Calu3 (cell line): ENCODE results near the gene SSTR1. TPM values are rescaled to one million over a fixed set of nuclear protein-coding genes. Genes with fewer than 3 reads are reported as not detected.
"Not testable (repeated sequence)": the region's sequence is repeated elsewhere in the genome, so short reads cannot be mapped to it uniquely, and the experiment has no call there.

Source experiments
- BruUV-seq: library from RNA; stranded (reverse); fragments of 400-500 nt; replicated peaks from 2 replicates; lab custom pipeline; 2021; lab: Mats Ljungman, UMichigan
- CTCF ChIA-PET: fragments of 300-600 bp; sonication (Branson Sonifier 250); formaldehyde crosslinking; loops from one replicate; lab custom pipeline; 2022; ENCODE audit warnings: antibody characterized with exemption; lab: Charles Lee
- DNase-seq: peaks from one replicate; pipeline ENCODE4 v3.0.0; 2022
- H3K27ac Mint-ChIP-seq: one replicate; pipeline ENCODE4 v1.8.0; 2022; ENCODE audit warnings: mixed read lengths; ENCODE audit not compliant: unreplicated experiment
- H3K27me3 Mint-ChIP-seq: one replicate; pipeline ENCODE4 v1.8.0; 2022; ENCODE audit warnings: mixed read lengths; ENCODE audit not compliant: unreplicated experiment
- H3K36me3 Mint-ChIP-seq: one replicate; pipeline ENCODE4 v1.8.0; 2022; ENCODE audit warnings: mild to moderate bottlenecking, moderate library complexity, mixed read lengths; ENCODE audit not compliant: insufficient read depth, unreplicated experiment
- H3K4me1 Mint-ChIP-seq: one replicate; pipeline ENCODE4 v1.8.0; 2022; ENCODE audit warnings: mild to moderate bottlenecking, low read depth, mixed read lengths; ENCODE audit not compliant: unreplicated experiment
- H3K4me3 Mint-ChIP-seq: one replicate; pipeline ENCODE4 v1.8.0; 2022; ENCODE audit warnings: mild to moderate bottlenecking, low read depth, moderate library complexity, mixed read lengths; ENCODE audit not compliant: unreplicated experiment
- H3K9me3 Mint-ChIP-seq: one replicate; pipeline ENCODE4 v1.8.0; 2022; ENCODE audit warnings: low read depth, mixed read lengths; ENCODE audit not compliant: unreplicated experiment
- intact Hi-C: fragments of 100-400 bp; cut with micrococcal nuclease; formaldehyde crosslinking; loops from one replicate; pipeline ENCODE4 v1.10.0; 2022; ENCODE audit not compliant: unreplicated experiment
- total RNA-seq: library from RNA; stranded (reverse); gene quantifications from 2 replicates; pipeline ENCODE4 v1.2.3, GENCODE V29; 2022
- TF ChIP-seq, protein P1 (sequence below): fragments of 200-600 bp; IDR thresholded peaks from one replicate; pipeline ENCODE4 v1.8.0; 2022; ENCODE audit warnings: antibody characterized with exemption; ENCODE audit not compliant: unreplicated experiment

SSTR1 gene
- total RNA-seq, 1 experiment from 2014 or later, result 0.24 TPM

DNA sequence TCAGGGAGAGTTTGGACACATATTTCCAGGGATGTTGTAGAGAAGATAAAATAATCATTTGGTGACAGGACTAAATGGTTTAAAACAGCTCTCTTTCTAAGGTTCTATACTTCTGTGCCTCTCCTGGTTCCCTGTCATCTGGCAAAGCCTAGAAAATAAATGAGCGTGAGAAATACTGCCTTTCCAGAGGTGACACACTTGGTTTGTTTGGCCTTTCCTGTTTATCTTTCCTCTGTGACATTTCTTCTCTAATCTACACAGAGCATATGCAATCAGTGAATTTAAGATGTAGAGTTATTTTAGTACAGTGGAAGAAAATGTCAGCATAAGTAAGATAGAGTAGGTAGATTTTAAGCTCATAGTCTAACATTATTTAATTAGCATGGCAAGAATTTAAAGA lies 22.0 kb upstream of the SSTR1 start:
- Mint-ChIP-seq H3K36me3 (no peaks in the 10 kb centered on the region), H3K4me1 (peaks cover 9% of the 10 kb centered on the region), H3K9me3 (peaks cover 2% of the 10 kb centered on the region), H3K4me3 (no peak overlapping the region), H3K27ac (no peak overlapping the region), H3K27me3 (peaks cover 18% of the 10 kb centered on the region)
- TF ChIP-seq, protein P1, sequence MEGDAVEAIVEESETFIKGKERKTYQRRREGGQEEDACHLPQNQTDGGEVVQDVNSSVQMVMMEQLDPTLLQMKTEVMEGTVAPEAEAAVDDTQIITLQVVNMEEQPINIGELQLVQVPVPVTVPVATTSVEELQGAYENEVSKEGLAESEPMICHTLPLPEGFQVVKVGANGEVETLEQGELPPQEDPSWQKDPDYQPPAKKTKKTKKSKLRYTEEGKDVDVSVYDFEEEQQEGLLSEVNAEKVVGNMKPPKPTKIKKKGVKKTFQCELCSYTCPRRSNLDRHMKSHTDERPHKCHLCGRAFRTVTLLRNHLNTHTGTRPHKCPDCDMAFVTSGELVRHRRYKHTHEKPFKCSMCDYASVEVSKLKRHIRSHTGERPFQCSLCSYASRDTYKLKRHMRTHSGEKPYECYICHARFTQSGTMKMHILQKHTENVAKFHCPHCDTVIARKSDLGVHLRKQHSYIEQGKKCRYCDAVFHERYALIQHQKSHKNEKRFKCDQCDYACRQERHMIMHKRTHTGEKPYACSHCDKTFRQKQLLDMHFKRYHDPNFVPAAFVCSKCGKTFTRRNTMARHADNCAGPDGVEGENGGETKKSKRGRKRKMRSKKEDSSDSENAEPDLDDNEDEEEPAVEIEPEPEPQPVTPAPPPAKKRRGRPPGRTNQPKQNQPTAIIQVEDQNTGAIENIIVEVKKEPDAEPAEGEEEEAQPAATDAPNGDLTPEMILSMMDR, result no peak
- DNase-seq, result no peak
- CTCF ChIA-PET, result no interaction called here
- BruUV-seq, result no TSS peak
- intact Hi-C loops, result no loop called here

DNA sequence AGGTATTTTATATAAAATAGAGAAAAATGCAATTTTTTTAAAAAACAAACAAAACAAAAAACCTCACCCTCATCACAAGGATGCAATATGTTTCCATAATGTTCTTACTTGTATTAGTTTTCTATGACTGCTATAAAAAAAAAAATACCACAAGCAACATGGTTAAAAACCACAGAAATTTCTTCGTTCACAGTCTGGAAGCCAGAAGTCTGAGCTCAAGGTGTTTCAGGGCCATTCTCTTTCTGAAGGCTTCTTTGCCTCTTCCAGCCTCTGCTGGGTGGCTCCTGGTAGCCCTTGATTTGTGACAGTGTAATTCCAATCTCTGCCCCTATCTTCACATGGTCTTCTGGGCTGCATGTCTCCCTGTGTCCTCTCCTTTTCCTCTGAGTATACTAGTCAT lies 21.5 kb upstream of the SSTR1 start:
- TF ChIP-seq, protein P1, result no peak
- Mint-ChIP-seq H3K4me1 (peaks cover 9% of the 10 kb centered on the region), H3K4me3 (no peak overlapping the region), H3K36me3 (no peaks in the 10 kb centered on the region), H3K9me3 (peaks cover 2% of the 10 kb centered on the region), H3K27ac (no peak overlapping the region), H3K27me3 (peaks cover 24% of the 10 kb centered on the region)
- no peak for DNase-seq
- CTCF ChIA-PET, result no interaction called here
- intact Hi-C loops, result no loop called here
- no TSS peak for BruUV-seq

- Mint-ChIP-seq H3K36me3 (no peaks in the 10 kb centered on the region), H3K9me3 (peaks cover 2% of the 10 kb centered on the region), H3K27ac (no peak overlapping the region), H3K27me3 (peaks cover 30% of the 10 kb centered on the region), H3K4me3 (no peak overlapping the region), H3K4me1 (peaks cover 9% of the 10 kb centered on the region)
- TF ChIP-seq, protein P1, result no peak
- BruUV-seq, result no TSS peak
- intact Hi-C loops, result no loop called here
- CTCF ChIA-PET, result no interaction called here
- peak; percentile 6 for DNase-seq
Measured at GRCh38 chr14:38187528-38187927, 20.2 kb upstream of the SSTR1 start.

GRCh38 chr14:38189930-38190726 lies 17.6 kb upstream of the SSTR1 start:
- no peaks in the 10 kb centered on the region for H3K9me3 Mint-ChIP-seq
- H3K27me3 Mint-ChIP-seq, result peaks cover 12% of the 10 kb centered on the region
- intact Hi-C loops, result loop anchor here (10.0 kb wide), 1 partner anchor 485 kb away; no protein-coding TSS in a partner anchor
- TF ChIP-seq, protein P1, result no peak
- H3K27ac Mint-ChIP-seq, result no peak overlapping the region
- CTCF ChIA-PET, result no interaction called here
- H3K4me3 Mint-ChIP-seq, result no peak overlapping the region
- no TSS peak for BruUV-seq
- no peaks in the 10 kb centered on the region for H3K36me3 Mint-ChIP-seq
- DNase-seq, result no peak
- H3K4me1 Mint-ChIP-seq, result peaks cover 9% of the 10 kb centered on the region

DNA sequence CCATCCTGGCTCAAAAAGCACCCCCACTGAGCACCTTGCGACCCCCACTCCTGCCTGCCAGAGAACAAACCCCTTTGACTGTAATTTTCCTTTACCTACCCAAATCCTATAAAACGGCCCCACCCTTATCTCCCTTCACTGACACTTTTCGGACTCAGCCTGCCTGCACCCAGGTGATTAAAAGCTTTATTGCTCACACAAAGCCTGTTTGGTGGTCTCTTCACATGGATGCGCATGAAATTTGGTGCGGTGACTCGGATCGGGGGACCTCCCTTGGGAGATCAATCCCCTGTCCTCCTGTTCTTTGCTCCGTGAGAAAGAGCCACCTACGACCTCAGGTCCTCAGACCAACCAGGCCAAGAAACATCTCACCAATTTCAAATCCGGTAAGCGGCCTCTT lies 16.9 kb upstream of the SSTR1 start:
- DNase-seq, result not testable (repeated sequence)
- peaks cover 12% of the 10 kb centered on the region for H3K27me3 Mint-ChIP-seq

DNA sequence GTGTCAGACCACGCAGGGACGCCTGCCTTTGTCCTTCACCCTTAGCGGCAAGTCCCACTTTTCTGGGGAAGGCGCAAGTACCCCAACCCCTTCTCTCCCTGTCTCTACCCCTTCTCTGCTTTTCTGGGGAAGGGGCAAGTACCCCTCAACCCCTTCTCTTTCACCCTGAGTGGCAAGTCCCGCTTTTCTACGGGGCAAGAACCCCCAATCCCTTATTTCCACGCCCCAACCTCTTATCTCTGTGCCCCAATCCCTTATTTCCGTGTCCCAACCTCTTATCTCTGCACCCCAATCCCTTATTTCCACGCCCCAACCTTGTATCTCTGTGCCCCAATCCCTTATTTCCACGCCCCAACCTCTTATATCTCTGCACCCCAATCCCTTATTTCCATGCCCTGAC lies 16.2 kb upstream of the SSTR1 start:
- H3K36me3 Mint-ChIP-seq, H3K9me3 Mint-ChIP-seq, H3K27ac Mint-ChIP-seq, BruUV-seq, H3K4me1 Mint-ChIP-seq, CTCF ChIA-PET, DNase-seq, H3K4me3 Mint-ChIP-seq: not testable (repeated sequence)
- intact Hi-C loops, result loop anchor here (10.0 kb wide), 1 partner anchor 487 kb away; no protein-coding TSS in a partner anchor
- H3K27me3 Mint-ChIP-seq, result peaks cover 12% of the 10 kb centered on the region

More for the DNA sequence above, 16.9 kb upstream of the SSTR1 start:
- H3K9me3 Mint-ChIP-seq, H3K27ac Mint-ChIP-seq, H3K4me1 Mint-ChIP-seq, BruUV-seq, H3K36me3 Mint-ChIP-seq, H3K4me3 Mint-ChIP-seq, CTCF ChIA-PET: not testable (repeated sequence)
- intact Hi-C loops, result loop anchor here (10.0 kb wide), 1 partner anchor 486 kb away; no protein-coding TSS in a partner anchor
